GM18951 (cell line): Measurements from ENCODE around the gene ZNF276.
"Not testable (repeated sequence)": the region's sequence is repeated elsewhere in the genome, so short reads cannot be mapped to it uniquely, and the experiment has no call there.

Experiments used
- POLR2A ChIP-seq: IDR thresholded peaks from 4 replicates; pipeline ENCODE4 v1.6.1; 2011; ENCODE audit warnings: mild to moderate bottlenecking; ENCODE audit not compliant: insufficient read length, insufficient read depth; ENCODE audit errors: extremely low read depth
- in situ Hi-C: fragments of 300-500 bp; cut with MboI; formaldehyde crosslinking; loops from one replicate; pipeline ENCODE4 v1.12.0; 2022; ENCODE audit warnings: low sequenced_read_pairs, mixed read lengths, inconsistent platforms; ENCODE audit not compliant: unreplicated experiment

Gene ZNF276

DNA sequence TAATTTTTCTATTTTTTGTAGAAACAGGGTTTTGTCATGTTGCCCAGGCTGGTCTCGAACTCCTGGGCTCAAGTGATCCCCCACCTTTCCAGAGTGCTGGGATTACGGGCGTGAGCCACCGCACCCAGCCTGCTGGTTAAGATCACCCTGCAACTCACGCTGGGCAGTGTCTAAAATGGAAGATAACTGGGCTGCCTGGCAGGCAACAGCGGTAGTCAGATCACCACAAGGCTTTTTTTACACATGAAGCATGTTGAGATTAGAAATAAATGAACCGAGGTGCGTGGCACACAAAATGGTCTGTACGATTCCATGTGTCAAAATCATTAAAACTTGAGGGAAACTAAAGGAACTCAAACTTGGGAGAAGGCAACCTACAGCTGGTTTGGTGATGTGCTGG, 26.7 kb downstream of the ZNF276 start:
- TF ChIP-seq POLR2A, result no peak
- in situ Hi-C loops, result no loop called here

GRCh38 chr16:89748921-89749320, 27.6 kb downstream of the ZNF276 start:
- no peak for TF ChIP-seq POLR2A

DNA sequence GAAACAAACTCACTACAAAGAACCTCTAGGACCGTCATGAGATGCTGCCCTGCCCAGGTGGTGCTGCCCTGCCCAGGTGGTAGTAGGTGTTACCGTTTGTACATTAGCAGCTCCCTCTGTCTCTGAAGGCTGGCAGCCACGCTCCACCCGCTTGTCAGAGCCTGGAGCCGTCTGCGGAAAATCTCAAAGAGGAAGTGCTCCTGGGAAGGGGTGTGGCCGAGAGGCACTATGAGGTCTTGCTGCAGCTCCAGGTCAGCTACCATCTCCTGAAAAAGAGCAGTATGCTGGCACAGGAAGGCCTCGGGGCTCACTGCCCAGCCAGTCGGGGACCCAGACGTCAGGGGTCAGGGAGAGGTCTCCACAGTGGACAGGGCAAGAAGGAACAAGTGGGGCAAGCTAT, 28.3 kb downstream of the ZNF276 start:
- TF ChIP-seq POLR2A, result no peak
- in situ Hi-C loops, result no loop called here

More at GRCh38 chr16:89748921-89749320, 27.6 kb downstream of the ZNF276 start:
- in situ Hi-C loops, result no loop called here

- in situ Hi-C loops, result no loop called here
- TF ChIP-seq POLR2A, result no peak
These were observed 38.5 kb downstream of the ZNF276 start for GRCh38 chr16:89759746-89760340.

GRCh38 chr16:89761304-89761922, 40.1 kb downstream of the ZNF276 start:
- no peak for TF ChIP-seq POLR2A
- in situ Hi-C loops, result no loop called here

GRCh38 chr16:89764711-89765201, 43.4 kb downstream of the ZNF276 start:
- peak; percentile 40 for TF ChIP-seq POLR2A
- in situ Hi-C loops, result no loop called here

GRCh38 chr16:89765292-89765830, 44.0 kb downstream of the ZNF276 start:
- TF ChIP-seq POLR2A, result peak; percentile 3
- in situ Hi-C loops, result no loop called here

- in situ Hi-C loops, result no loop called here
- TF ChIP-seq POLR2A, result no peak
These were observed 49.0 kb downstream of the ZNF276 start for GRCh38 chr16:89770367-89770766.

- in situ Hi-C loops, result no loop called here
- TF ChIP-seq POLR2A, result no peak
These were observed 53.9 kb downstream of the ZNF276 start for GRCh38 chr16:89775223-89775622.

DNA sequence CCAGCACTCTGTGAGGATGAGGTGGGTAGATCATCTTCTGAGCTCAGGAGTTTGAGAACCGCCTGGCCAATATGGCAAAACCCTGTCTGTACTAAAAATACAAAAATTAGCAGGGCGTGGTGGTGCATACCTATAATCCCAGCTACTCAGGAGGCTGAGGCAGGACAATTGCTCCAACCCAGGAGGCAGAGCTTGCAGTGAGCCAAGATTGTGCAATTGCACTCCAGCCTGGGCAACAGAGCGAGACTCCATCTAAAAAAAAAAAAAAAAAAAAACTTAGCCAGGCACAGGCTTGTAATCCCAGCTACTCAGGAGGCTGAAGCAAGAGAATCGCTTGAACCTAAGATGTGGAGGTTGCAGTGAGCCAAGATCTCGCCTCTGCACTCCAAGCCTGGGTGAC, 56.9 kb downstream of the ZNF276 start:
- in situ Hi-C loops, result not testable (repeated sequence)

- TF ChIP-seq POLR2A, result no peak
- in situ Hi-C loops, result no loop called here
These were observed 58.0 kb downstream of the ZNF276 start for GRCh38 chr16:89779231-89779908.

DNA sequence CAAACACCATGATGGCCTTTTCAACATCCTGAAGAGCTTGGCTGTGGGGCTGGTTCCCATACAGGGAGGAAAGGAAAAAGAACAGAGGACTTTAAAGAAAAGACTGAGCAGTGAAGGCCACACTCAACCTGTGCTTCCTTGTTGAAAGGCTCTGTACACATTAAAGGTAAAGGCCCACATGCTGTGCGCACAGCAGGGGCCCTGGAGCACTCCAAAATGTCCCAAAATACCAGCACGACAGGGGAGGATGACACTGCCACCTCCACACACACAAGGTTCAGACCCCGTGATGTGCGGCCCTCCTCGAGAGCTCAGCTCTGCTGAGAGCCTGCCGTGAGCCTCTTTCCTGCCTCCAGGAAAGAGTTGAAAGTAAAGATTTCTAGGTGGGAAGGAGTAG, 58.6 kb downstream of the ZNF276 start:
- no peak for TF ChIP-seq POLR2A
- in situ Hi-C loops, result no loop called here

- in situ Hi-C loops, result no loop called here
- no peak for TF ChIP-seq POLR2A
These were observed 61.2 kb downstream of the ZNF276 start for GRCh38 chr16:89782489-89782888.

GRCh38 chr16:89783952-89784351, 62.6 kb downstream of the ZNF276 start:
- in situ Hi-C loops, result not testable (repeated sequence)
